NCI-H526 (cell line): ENCODE measurements around the gene OPTC.
"Not testable (repeated sequence)": the region's sequence is repeated elsewhere in the genome, so short reads cannot be mapped to it uniquely, and the experiment has no call there.

Experiments
- DNase-seq, 2 experiments: peaks; one replicate each; lab custom pipeline; 2025; lab: John Stamatoyannopoulos, UW

OPTC gene, protein sequence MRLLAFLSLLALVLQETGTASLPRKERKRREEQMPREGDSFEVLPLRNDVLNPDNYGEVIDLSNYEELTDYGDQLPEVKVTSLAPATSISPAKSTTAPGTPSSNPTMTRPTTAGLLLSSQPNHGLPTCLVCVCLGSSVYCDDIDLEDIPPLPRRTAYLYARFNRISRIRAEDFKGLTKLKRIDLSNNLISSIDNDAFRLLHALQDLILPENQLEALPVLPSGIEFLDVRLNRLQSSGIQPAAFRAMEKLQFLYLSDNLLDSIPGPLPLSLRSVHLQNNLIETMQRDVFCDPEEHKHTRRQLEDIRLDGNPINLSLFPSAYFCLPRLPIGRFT

DNA sequence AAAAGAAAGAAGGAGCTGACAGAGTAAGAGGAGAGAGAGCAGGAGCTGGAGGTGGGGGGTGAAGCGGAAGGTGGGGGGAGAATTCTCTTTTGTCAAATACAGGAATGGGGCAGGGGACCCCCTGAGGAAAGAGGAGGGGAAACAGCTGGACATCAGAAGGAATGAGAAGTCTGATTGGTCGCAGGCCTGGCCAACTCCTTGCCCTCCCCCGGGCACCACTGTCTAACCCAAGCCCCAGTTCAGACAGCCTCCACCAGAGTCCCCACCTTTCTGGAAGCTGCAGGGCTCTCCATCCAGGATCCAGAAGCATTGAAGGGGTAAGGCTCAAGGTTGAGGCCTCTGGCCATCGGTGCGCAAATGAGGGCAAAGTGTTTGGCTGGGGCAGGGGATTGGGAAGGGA is at the start of gene OPTC:
TSS of gene OPTC (plus strand) at position 253 of the 400 bp plus-strand sequence. CDS start 1,853 bp downstream, outside the sequence.
- DNase-seq = no peak

DNA sequence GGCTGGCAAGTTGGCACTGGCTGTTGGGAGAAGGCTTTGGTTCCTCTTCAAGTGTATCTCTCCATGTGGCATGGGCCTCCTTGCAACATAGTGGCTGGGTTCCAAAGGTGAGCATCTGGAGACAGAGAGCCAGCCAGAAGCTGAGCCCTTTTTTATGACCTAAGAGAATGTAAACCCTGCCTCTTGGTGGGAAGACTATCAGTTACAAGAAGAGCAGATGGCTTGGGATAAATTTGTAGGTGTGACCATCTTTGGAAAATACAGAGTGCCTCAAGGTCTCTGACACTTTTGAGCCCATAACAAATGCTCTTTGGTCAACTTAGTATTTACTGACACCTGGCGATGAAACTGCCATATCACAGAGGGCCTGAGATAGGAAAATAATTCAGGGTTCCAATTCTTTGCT is 49.8 kb upstream of the OPTC start:
- no peak for DNase-seq

DNA sequence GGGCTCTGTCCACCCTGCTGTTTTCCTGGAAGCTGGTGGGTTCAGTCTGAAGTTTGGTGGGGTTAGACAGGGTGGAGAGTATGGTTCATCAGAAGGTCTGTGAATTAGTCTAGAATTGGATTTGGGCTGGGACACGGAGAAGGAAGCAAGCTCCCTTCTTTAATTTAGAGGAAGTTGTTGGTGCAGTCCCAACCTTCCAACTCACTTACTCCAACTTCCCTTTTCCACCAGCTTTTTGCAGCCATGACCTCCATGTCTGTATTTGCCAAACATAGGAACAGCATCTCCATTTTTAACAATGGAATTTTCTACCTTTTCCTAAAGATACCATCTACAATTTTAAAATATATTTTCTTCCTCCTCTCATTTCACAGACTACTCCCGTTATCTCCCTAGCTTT is 46.8 kb upstream of the OPTC start:
- DNase-seq = no peak

DNA sequence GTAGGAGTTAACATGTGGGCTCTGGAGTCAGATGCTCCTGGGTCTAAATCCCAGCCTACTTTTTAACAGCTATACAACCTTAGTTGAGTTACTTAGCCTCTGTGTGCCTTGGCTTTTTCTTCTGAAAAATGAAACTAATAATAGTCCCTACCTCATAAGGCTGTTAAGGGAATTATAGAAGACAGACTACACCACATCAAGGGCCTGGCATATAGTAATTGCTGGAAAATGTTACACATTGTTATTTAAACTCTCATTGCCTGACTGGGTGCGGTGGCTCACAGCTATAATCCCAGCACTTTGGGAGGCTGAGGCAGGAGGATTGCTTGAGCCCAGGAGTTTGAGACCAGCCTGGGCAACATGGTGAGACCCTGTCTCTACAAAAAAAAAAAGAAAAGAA is 46.4 kb upstream of the OPTC start:
- DNase-seq = not testable (repeated sequence)

DNA sequence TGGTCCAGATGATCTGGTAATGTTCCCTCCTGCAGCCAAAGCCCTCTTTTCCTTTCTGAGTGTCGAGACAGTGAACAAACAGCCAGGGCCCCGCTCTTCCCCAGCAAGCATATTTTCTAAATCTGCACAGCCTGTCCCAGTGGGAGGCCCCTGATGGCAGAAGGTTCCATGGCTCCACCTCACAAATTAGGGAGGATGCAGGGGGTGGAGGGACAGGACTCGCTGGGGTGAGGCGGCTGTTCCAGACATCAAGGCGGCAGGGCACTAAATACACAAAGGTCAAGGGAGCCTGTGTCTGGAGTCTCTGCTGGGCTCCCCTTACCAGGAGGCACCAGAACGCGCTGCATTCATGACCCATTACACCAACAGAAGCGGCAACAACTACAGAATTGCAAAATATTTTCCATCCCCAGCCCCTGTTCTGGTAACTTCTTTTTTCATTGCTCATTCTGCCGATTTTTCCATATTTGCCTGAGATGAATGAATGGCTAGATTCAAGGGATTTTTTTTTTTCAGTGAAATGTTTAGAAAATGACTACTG is 45.4 kb upstream of the OPTC start:
- DNase-seq = no peak

DNA sequence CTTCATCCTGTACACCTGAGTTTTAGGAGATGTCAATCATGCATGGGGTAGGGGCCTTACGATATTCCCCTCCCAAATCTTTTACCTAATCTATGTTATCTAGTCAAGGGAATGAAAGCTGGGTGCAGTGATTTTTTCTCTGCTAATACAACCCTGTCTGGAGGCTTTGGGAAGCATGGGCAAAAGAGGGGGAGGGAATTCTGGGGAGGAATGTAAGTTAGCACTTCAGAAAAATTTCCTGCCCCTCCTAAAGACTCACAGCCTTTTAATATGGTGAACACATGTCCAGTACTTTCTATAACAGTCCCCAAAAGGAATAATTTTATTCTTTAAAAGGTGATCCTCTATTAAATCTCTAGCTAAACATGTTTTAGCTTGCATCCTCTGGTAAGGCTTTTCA is 44.0 kb upstream of the OPTC start:
- DNase-seq = no peak

DNA sequence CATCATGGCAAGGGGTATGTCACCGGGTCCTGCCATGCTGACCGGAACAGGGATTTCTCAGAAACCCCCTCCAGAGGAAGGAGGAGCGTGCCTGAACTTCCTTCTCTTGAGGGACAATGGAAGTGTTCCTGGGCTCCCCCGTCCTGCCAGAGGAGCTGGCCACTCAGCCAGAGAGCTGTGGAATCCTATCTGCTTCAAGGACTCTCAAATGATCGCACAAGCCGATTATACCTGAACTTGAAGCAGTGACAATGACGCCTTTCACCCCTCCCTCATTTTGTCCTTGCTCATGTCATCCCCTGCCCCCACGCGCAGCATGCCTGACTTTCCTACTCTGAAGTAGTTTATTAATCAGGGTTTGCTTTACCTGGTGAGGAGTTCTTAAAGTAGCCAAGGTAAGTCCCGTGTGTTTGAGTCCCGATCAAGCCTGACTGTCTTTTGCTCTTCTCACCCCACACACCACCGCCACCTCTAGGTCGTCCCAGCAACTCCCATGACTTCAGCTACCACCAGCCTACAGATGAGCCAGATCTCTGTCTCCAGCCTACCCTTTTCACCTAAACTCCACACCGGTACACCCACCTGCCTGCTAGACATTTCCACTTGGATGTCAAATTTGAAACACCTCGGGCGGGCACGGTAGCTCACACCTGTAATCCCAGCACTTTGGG is 43.3 kb upstream of the OPTC start:
- DNase-seq = no peak

DNA sequence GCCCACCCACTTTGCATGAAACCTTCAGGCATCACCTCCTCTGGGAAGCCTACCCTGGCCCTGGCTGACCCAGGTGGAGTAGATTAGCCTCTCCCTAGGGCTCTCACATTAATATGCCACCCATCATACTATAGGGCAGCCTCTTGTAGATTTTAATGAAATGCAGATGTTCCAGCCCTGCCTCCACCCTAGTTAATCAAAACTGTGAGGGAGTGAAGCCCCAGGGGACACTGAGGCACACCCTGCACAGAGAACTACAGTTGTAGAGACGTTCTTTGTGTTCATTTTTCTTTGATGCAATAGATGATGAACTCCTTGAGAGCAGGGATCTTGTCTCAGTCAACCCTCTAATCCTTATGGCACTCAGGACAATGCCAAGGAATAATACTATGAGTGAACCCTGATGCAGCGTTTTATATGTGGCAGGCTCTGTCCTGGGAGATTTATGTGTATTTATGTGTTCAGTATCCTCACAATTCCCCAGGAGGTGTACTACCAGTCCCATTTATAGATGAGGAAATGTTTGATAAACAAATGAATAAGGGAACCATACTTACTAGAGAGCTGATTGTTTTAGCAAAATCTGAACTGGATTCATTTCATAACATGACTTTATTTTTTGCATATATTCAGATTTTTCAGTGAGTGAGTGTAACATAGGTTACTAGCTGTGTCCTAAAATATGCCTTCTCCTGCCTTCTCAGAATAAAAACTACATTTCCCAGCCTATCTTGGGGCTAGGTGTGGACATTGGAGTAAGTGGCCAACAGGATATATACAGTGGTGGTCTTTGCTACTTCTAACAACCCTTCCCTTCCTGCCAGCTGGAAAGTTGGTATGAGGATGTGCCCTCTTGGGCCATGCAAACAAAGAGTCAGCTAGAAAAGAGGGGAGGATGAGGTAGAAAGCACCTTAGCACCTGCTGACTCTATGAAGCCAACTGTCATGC is 41.8 kb upstream of the OPTC start:
- no peak for DNase-seq

DNA sequence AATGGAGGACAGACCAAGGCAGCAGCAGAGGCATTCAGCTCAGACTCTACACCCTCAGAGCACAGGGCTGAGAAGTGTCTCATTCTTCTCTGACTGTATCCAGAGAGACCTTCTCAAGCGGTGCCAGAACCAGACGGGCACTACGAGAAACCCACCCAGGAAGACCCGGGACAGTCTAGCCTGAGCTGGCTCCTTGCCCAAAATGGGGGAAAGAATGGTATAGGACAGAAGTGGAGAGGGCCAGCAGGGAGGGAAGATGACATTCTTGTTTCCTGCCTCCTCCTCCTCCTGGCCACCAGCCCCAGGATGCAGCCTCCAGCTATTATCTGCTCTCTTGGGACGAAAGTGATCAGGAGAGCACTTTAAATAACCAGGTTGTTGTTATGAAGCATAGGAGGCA is 40.9 kb upstream of the OPTC start:
- no peak for DNase-seq

DNA sequence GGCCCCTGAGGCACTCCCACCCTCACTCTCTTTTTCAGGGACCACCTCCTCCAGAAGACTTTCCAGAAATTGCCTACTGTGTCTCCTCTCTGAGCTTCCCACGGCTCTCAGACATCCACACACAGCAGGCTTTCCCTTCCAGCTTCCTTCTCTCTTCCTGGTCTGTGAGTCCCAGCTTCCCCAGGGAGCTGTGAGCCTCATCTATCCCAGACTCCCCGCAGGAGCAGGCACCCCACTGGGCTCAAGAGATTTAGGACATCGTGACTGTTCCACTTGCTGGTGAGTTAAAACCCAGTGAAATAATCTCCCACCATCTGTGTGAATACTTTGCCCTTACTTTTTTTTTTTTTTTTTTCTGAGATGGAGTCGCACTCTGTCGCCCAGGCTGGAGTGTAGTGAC is 40.3 kb upstream of the OPTC start:
- DNase-seq = no peak

DNA sequence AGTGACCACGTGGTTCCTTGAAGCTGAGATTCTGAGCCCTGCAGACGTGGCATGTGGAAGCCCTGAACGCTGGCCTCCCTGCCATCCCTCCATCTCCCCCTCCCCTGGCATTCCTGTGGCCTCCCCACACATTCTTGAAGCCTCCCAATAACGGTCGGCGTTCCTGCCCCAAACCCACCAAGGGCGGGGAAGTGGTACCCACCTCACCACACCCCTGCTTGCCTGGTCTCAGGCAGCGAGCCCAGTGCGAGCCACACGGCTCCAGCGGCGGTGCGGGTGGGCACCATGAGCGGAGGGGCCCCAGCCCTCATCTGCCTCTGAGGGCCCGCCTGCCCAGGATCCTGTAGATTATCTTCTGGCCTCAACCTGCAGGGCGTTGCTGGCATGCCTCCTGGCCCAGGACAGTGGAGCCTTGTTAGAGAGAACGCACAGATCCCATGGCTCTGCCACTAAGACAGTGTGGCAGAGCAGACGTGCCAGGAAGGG is 38.9 kb upstream of the OPTC start:
- no peak for DNase-seq

DNA sequence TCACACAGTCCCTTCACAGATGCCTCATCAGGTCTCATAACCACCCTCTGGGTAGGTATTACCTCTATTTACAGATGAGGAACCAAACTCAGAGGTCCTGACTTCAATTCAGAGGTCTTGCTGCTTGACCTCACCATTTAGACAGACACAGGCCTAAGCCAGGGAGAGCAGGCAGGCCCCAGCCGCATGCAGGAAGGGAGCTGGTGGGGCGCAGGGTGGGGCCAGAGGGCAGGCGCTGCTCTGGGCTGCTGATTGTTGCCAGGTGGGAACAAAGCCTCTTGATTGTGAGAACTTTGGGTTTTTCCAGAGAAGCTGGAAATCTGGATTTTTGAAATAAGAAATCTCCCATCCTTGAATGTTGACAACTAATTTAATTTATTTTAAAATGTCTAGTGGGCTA is 38.2 kb upstream of the OPTC start:
- DNase-seq = no peak

DNA sequence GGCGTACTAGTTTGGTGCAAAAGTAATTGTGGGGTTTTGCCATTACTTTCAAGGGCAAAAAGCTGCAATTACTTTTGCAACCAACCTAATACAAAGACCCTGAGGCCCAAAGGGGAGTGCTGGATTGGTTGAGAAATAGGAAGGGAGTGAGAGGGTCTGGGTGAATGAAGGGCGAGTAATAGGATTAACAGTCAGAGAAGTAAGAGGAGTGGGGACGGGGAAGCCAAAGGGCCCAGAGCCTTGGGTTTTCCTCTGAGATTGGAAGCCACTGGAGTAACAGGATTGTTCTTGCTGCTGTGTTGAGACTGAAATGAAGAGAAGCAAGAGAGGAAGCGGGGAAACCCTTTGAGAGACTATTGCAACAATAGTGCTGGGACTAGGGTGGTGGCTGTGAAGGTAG is 37.4 kb upstream of the OPTC start:
- no peak for DNase-seq

DNA sequence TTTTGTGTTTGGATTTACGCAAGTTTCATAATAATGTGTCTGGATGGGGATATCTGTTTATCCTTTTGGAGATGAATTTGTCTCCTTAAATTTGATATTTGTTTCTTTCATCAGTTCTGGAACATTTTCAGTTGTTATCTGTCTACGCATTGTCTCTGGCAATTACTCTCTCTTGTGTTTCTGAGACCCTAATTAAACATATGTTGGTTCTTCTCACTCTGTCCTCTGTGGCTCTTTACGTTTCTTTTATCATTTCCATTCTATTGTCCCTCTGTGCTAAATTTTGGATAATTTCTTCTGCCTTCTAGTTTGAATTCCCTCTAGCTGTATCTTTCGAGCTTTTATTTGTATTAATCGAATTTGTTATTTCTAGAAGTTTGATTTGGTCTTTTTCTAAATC is 35.9 kb upstream of the OPTC start:
- no peak for DNase-seq

DNA sequence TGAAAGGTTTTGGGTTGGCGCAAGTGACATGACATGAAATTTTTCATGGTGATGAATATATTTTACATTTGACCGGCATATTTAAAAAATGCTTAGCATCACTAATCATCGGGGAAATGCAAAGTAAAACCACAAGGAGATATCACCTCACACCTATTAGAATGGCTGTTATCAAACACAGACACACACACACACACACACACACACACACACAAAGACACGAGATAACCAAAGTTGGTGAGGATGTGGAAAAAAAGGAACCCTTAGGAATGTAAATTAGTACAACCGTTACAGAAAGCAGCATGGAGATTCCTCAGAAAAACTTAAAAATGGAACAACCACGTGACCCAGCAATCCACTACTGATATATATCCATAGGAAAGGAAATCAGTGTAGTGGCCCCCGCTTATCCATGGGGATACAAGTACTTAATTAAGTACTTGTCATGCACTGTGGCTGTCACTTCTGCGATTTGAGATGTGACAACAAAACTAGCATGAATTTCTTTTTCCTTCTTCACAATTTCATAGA is 34.2 kb upstream of the OPTC start:
- DNase-seq = no peak

DNA sequence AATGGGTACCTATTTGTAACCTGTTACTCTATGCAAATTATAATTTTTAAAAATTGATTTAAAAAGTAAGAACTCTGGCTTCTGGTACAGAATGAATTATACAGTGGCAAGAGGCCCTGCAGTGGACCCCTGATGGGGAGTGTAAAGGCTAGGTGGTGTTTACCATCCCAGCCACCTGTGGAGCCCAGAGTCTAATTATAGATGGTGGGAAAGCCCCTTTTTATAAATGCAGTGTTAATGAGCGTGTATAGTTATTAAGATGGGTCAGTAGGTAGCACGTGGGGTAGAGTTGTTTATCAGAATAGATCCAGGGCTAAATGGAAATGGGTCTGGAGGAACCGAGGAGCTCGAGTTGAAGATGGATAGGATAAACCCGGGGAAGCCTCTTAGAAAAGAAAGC is 32.2 kb upstream of the OPTC start:
- no peak for DNase-seq

DNA sequence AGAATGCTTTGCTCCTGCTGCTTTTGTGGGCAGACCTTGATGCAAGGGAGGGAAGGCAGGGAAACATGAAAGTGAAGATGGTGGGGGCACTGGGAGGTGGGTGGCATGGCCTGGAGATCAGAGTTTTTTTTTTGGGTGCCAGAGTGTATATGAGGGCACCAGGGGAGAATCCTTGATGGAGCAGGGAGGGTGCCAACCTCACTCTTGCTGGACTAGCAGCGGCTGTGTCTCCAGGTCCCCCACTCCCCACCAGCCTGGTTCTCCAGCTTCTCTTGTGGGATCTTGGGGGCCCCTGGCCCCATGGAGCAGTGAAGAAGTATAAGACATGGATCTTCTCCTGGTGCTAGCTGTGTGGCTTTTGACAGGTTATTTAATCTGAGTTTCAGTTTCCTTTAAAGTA is 31.8 kb upstream of the OPTC start:
- no peak for DNase-seq

DNA sequence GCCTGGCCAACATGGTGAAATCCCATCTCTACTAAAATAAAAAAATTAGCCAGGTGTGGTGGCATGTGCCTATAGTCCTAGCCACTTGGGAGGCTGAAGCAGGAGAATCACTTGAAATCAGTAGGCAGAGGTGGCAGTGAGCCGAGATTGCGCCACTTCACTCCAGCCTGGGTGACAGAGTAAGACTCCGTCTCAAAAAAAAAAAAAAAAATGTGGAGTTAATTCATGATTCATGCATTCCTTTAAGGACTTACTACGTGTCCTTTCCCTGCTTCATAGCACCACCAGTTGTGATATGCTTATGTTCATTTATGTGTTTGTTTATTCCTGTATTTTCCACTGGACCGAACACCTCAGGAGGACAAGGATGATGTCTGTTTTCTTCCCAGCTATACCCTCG is 31.1 kb upstream of the OPTC start:
- no peak for DNase-seq

DNA sequence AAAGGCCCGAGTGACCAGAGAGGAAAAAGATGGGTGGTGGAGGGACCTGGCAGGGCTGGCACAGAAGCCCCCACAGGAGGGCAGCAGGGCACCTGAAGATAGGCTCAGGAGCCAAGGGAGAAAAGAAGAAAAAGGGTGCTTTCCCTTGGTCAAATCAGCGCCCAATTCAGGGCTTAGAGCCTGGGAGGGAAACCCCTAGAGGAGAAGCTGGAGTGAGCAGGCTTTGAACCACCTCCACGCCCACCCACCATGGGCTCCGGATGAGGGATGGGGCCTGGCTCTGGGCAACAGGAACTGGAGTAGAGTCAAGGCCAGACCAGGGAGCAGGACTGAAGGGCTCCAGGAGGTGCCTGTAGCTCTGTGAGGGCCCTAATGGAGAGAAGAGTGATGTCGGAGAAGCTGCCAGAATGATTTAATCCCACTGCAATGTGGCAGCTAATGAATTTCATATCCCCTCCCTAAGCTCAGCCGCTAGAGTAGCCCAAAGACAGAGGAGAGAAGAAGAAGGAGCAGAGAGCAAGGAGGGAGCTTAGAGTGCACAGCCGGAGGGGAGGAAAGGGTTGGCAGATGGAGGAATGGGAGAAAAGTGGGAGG is 30.4 kb upstream of the OPTC start:
- DNase-seq = no peak

DNA sequence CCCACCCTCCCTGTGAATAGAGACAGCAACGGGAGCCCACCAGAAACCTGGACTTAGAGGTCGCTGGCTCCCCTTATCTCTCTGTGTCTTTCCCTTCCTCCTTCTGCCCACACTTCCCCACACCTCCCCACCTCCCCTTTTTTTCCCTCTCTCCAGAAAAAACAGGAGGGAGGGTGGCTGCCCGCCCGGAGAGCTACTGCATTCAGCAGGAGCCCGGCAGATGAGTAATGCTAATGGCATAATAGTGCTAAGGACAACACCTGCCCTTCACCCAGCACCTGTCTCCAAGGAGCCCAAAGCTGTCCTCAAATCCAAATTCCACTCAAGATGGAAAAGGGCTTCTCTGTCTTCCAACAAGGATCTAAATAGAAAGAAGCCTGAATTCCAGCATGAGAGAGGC is 29.7 kb upstream of the OPTC start:
- no peak for DNase-seq

DNA sequence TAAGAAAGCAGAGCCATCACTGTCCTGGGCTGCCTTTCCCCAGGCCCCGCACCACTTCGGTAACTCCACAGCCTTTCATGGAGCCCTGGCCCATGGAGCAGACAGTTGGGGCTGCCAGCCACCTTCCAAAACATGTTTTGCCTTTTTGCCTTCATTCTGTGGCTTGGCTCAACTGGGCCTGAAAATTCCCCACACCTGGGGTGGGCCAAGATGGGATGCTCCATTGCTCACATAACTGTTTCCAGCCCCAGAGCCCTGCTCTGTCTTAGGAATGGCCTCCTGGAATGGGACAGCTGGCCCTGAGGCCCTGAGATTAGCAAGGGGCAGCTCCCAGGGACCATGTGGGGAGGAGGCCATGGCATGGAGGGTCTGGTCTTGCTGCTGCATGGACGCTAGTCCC is 29.2 kb upstream of the OPTC start:
- DNase-seq = no peak
